Activated CD8-positive, alpha-beta T cell treated with anti-CD3 and anti-CD28 coated beads for 36 hours (primary cell): ENCODE measurements around the gene SLC9A9. TPM values are rescaled to one million over a fixed set of nuclear protein-coding genes. Genes with fewer than 3 reads are reported as not detected.

Experiments used
- ATAC-seq: fragments of 200-7000 bp; cut with Tn5 transposase; one replicate; pipeline ENCODE4 v1.10.0; 2021; ENCODE audit warnings: mild to moderate bottlenecking, moderate library complexity
- CTCF ChIA-PET: fragments of 350-600 bp; sonication (Branson Sonifier 250); formaldehyde crosslinking; loops from one replicate; lab custom pipeline; 2021; ENCODE audit warnings: antibody characterized with exemption; lab: Charles Lee
- POLR2A ChIA-PET: fragments of 350-600 bp; sonication (Branson Sonifier 250); formaldehyde crosslinking; loops from one replicate; lab custom pipeline; 2021; ENCODE audit warnings: antibody characterized with exemption; lab: Charles Lee
- DNase-seq: peaks from one replicate; pipeline ENCODE4 v3.0.0-alpha.2; 2020
- H3K27ac Mint-ChIP-seq: one replicate; pipeline ENCODE4 v1.8.0; 2021; ENCODE audit warnings: mild to moderate bottlenecking, mixed read lengths
- H3K27me3 Mint-ChIP-seq: one replicate; pipeline ENCODE4 v1.8.0; 2021; ENCODE audit warnings: mixed read lengths
- H3K36me3 Mint-ChIP-seq: one replicate; pipeline ENCODE4 v1.8.0; 2021; ENCODE audit warnings: low read depth, mixed read lengths
- H3K4me1 Mint-ChIP-seq: one replicate; pipeline ENCODE4 v1.8.0; 2021; ENCODE audit warnings: low read depth, mixed read lengths
- H3K4me3 Mint-ChIP-seq: one replicate; pipeline ENCODE4 v1.8.0; 2021; ENCODE audit warnings: mild to moderate bottlenecking, moderate library complexity, mixed read lengths
- H3K9me3 Mint-ChIP-seq: one replicate; pipeline ENCODE4 v1.8.0; 2021; ENCODE audit warnings: mixed read lengths
- CTCF ChIP-seq: fragments of 200-600 bp; IDR thresholded peaks from one replicate; pipeline ENCODE4 v1.8.0; 2022; ENCODE audit warnings: antibody characterized with exemption, mild to moderate bottlenecking
- intact Hi-C: fragments of 100-400 bp; cut with micrococcal nuclease; formaldehyde crosslinking; loops from one replicate; pipeline ENCODE4 v1.10.0; 2022
- total RNA-seq, 2 experiments: library from RNA; stranded (reverse); gene quantifications; one replicate each; pipeline ENCODE4 v1.2.3, GENCODE V29; 2021

SLC9A9 gene
- total RNA-seq, 2 experiments from 2014 or later, result 1.9 to 2.2 TPM

- DNase-seq (no peak), ATAC-seq (no peak)
- H3K36me3 Mint-ChIP-seq, result peaks cover 1% of the 10 kb centered on the region
- CTCF ChIA-PET, result interaction anchor here (0.6 to 2.3 kb wide), 6 partner anchors 8 to 523 kb away, joined by 3 to 8 read pairs (median 4); no protein-coding TSS in a partner anchor
- no peak overlapping the region for H3K4me3 Mint-ChIP-seq
- H3K27ac Mint-ChIP-seq, result no peak overlapping the region
- no peaks in the 10 kb centered on the region for H3K9me3 Mint-ChIP-seq
- POLR2A ChIA-PET, result no interaction called here
- no peaks in the 10 kb centered on the region for H3K27me3 Mint-ChIP-seq
- TF ChIP-seq CTCF, result no peak
- no peaks in the 10 kb centered on the region for H3K4me1 Mint-ChIP-seq
- intact Hi-C loops, result loop anchor here (10.0 kb wide), 2 partner anchors 209 to 519 kb away; no protein-coding TSS in a partner anchor
Measured at GRCh38 chr3:143643905-143644304, 204.4 kb downstream of the SLC9A9 start.

- POLR2A ChIA-PET, result no interaction called here
- no peak for TF ChIP-seq CTCF
- CTCF ChIA-PET, result interaction anchor here (0.7 kb wide), 1 partner anchor 12 kb away, joined by 3 read pairs; no protein-coding TSS in a partner anchor
- Mint-ChIP-seq H3K9me3 (peaks cover 7% of the 10 kb centered on the region), H3K27me3 (no peaks in the 10 kb centered on the region), H3K4me3 (no peak overlapping the region), H3K36me3 (peaks cover 1% of the 10 kb centered on the region), H3K27ac (no peak overlapping the region), H3K4me1 (no peaks in the 10 kb centered on the region)
- no peak for DNase-seq
- intact Hi-C loops, result loop anchor here (10.0 kb wide), 2 partner anchors 206 to 516 kb away; no protein-coding TSS in a partner anchor
- no peak for ATAC-seq
Measured at GRCh38 chr3:143640774-143641173, 207.5 kb downstream of the SLC9A9 start.

GRCh38 chr3:143637133-143637532 is 211.1 kb downstream of the SLC9A9 start:
- no peak for DNase-seq
- no peaks in the 10 kb centered on the region for H3K4me1 Mint-ChIP-seq
- H3K4me3 Mint-ChIP-seq, result no peak overlapping the region
- no peaks in the 10 kb centered on the region for H3K27me3 Mint-ChIP-seq
- peaks cover 7% of the 10 kb centered on the region for H3K9me3 Mint-ChIP-seq
- no peak for ATAC-seq
- H3K36me3 Mint-ChIP-seq, result peaks cover 4% of the 10 kb centered on the region
- no peak overlapping the region for H3K27ac Mint-ChIP-seq
- TF ChIP-seq CTCF, result no peak
- ChIA-PET CTCF (interaction anchor here (2.2 kb wide), 1 partner anchor 7 kb away, joined by 8 read pairs; no protein-coding TSS in a partner anchor), POLR2A (no interaction called here)
- intact Hi-C loops, result no loop called here

- ATAC-seq (no peak), DNase-seq (no peak)
- H3K27me3 Mint-ChIP-seq, result no peaks in the 10 kb centered on the region
- POLR2A ChIA-PET, result no interaction called here
- no peak overlapping the region for H3K4me3 Mint-ChIP-seq
- intact Hi-C loops, result no loop called here
- peaks cover 2% of the 10 kb centered on the region for H3K36me3 Mint-ChIP-seq
- no peak overlapping the region for H3K27ac Mint-ChIP-seq
- H3K9me3 Mint-ChIP-seq, result peaks cover 7% of the 10 kb centered on the region
- H3K4me1 Mint-ChIP-seq, result no peaks in the 10 kb centered on the region
- CTCF ChIA-PET, result interaction anchor here (2.2 kb wide), 1 partner anchor 9 kb away, joined by 8 read pairs; no protein-coding TSS in a partner anchor
- TF ChIP-seq CTCF, result no peak
Measured at GRCh38 chr3:143634991-143635390, 213.3 kb downstream of the SLC9A9 start.

- H3K27me3 Mint-ChIP-seq, result no peaks in the 10 kb centered on the region
- no peak overlapping the region for H3K4me3 Mint-ChIP-seq
- ATAC-seq, result no peak
- intact Hi-C loops, result no loop called here
- CTCF ChIA-PET, result no interaction called here
- H3K4me1 Mint-ChIP-seq, result no peaks in the 10 kb centered on the region
- H3K9me3 Mint-ChIP-seq, result peaks cover 7% of the 10 kb centered on the region
- TF ChIP-seq CTCF, result no peak
- DNase-seq, result no peak
- H3K27ac Mint-ChIP-seq, result no peak overlapping the region
- POLR2A ChIA-PET, result no interaction called here
- peaks cover 2% of the 10 kb centered on the region for H3K36me3 Mint-ChIP-seq
Measured at GRCh38 chr3:143634427-143634826, 213.8 kb downstream of the SLC9A9 start.
